ENCODE measurements around the gene CTDSPL.

DNA sequence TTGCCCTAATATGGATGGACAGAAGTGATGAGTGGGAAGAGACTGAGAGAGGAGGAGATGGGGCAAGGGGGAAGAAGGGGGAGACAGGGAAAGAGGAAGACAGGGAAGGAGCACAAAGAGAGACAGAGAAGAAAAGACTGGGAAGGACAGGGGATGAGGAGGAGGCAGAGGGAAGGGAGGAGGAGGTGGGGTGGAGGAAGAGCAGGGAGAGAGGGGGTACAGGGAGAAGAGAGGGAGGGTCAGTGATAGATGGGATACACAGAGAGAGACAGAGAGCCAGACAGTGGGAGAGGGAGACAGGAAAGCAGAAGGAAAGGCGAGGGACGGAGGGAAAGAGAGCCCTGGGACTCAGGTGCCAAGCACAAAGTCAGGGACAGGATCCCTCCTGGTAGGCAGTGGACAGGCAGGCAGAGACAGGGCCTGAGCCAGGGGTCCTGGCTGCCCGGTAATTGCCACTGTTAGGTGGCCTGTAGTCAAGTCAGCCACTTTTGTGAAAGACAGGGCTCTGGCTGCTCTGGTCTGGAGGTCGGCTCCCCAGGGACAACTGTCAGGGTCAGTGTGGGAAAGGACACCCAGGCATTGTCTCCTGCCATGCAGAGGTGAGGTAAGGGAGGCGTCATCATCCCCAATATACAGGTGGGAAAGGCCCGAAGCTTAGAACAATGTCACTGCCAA is 138.7 kb downstream of the CTDSPL start:
- no peak for TF ChIP-seq YY1 (IDR thresholded peaks at IDR 0.05; ENCODE audit: insufficient read depth, insufficient read length)
- no peak for TF ChIP-seq ZNF274 (IDR thresholded peaks at IDR 0.05; ENCODE audit: low read depth, low read length)
- no peak for TF ChIP-seq SUZ12 (IDR thresholded peaks at IDR 0.05; ENCODE audit: extremely low read depth, insufficient read depth, insufficient read length)
